Uterus (tissue), 4 donors: ENCODE results near the gene ASF1B. TPM values are rescaled to one million over a fixed set of nuclear protein-coding genes. Genes with fewer than 3 reads are reported as not detected.
A peak's percentile ranks its signal among the peaks of the same experiment; 100 is the strongest.
"Not testable (repeated sequence)": the region's sequence is repeated elsewhere in the genome, so short reads cannot be mapped to it uniquely, and the experiment has no call there.

Experiments
- DNase-seq, 2 donors: peaks; one replicate each; pipeline ENCODE4 v3.0.0-alpha.2; 2019 to 2020
- H3K27ac ChIP-seq, 2 donors: fragments of 200-600 bp; sonication (generic); 1 replicate in 1 of 2; 2 replicates in 1 of 2; pipeline ENCODE4 v1.5.1; 2016 to 2018
- H3K27me3 ChIP-seq, 2 donors: fragments of 200-600 bp; sonication (generic); one replicate each; pipeline ENCODE4 v1.5.1; 2018 to 2019; ENCODE audit warnings: control low read depth in 1 of 2
- H3K36me3 ChIP-seq, 2 donors: fragments of 200-600 bp; sonication (generic); one replicate each; pipeline ENCODE4 v1.5.1; 2019; ENCODE audit warnings: control low read depth in 1 of 2
- H3K4me1 ChIP-seq, 2 donors: fragments of 200-600 bp; sonication (generic); one replicate each; pipeline ENCODE4 v1.5.1; 2018 to 2019; ENCODE audit warnings: control low read depth in 1 of 2
- H3K4me3 ChIP-seq, 2 donors: fragments of 200-600 bp; sonication (generic); 1 replicate in 1 of 2; 2 replicates in 1 of 2; pipeline ENCODE4 v1.5.1; 2018 to 2019; ENCODE audit warnings: mild to moderate bottlenecking in 1 of 2
- H3K9me3 ChIP-seq, 2 donors: fragments of 200-600 bp; sonication (generic); one replicate each; pipeline ENCODE4 v1.5.1; 2019; ENCODE audit warnings: control low read depth in 1 of 2
- CTCF ChIP-seq, 4 experiments: fragments of 200-600 bp in 2 of 4; fragments of 450-650 bp in 2 of 4; sonication (generic) in 2 of 4; IDR thresholded peaks; one replicate each; pipeline ENCODE4 v1.5.1; 2016 to 2019; ENCODE audit warnings: antibody characterized with exemption in 4 of 4, mild to moderate bottlenecking in 2 of 4, moderate library complexity in 1 of 4
- POLR2A ChIP-seq, 2 donors: fragments of 450-650 bp; IDR thresholded peaks; one replicate each; pipeline ENCODE4 v1.6.1; 2016; ENCODE audit warnings: antibody characterized with exemption in 2 of 2, mild to moderate bottlenecking in 1 of 2, moderate library complexity in 1 of 2
- intact Hi-C: fragments of 100-400 bp; cut with DNase I; formaldehyde crosslinking; loops from one replicate; pipeline ENCODE4 v1.15.1; 2023; ENCODE audit warnings: low total_unique reads
- total RNA-seq, 4 donors: library from RNA; depleted of rRNA in 3 of 4; stranded (reverse); fragments of >200 nt in 3 of 4; gene quantifications; one replicate each; pipeline versions ENCODE4 v1.1.0 to v1.2.4, GENCODE V29; 2014 to 2023
- donor health status: DM: yes; HTN: yes; CAD: no.

ASF1B gene
- total RNA-seq = 10 to 100 TPM in 1 of 4 donors, not detected in 3; 16.7 TPM

- intact Hi-C loops = loop anchor here (5.0 kb wide), 1 partner anchor 211 kb away; no protein-coding TSS in a partner anchor
- H3K36me3 ChIP-seq = no peaks in the 10 kb centered on the region
- H3K4me1 ChIP-seq = peaks cover 0 to 6% of the 10 kb centered on the region in 2 donors
- no peaks in the 10 kb centered on the region for H3K27me3 ChIP-seq
- DNase-seq = peak; percentile 99
- TF ChIP-seq CTCF (IDR thresholded peaks at IDR 0.05) (peak; percentile 89 to 99 (median 97)), POLR2A (IDR thresholded peaks at IDR 0.05) (peak; percentile 60 to 80)
- H3K4me3 ChIP-seq = peak within 1 kb of the TSS; percentile 59 to 71
- H3K27ac ChIP-seq = peak within 1 kb of the TSS; percentile 92 to 93
- H3K9me3 ChIP-seq = no peaks in the 10 kb centered on the region
Measured at GRCh38 chr19:14136509-14137281, at the start of gene ASF1B. Gene ASF1B, minus strand, starts transcription at chr19:14136589. Its CDS starts 133 bp downstream, at chr19:14136456.

GRCh38 chr19:14185691-14186090 is 49.3 kb upstream of the ASF1B start:
- DNase-seq, H3K27ac ChIP-seq, H3K4me3 ChIP-seq, intact Hi-C loops, H3K27me3 ChIP-seq, H3K36me3 ChIP-seq, H3K4me1 ChIP-seq, H3K9me3 ChIP-seq: not testable (repeated sequence)

DNA sequence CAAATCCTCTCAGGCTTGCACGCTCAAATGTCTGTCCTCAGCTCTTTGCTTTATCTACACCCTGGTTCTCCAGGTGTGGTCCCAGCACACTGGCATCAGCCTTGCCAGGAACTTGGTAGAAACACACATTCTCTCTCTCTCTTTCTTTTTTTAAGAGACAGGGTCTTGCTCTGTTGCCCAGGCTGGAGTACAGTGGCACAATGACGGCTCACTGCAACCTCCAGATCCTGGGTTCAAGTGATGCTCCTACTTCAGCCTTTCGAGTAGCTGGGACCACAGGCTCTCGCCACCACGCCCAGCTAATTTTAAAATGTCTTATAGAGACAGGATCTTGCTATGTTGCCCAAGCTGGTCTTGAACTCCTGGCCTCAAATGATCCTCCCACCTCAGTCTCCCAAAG is 48.8 kb upstream of the ASF1B start:
- Histone ChIP-seq H3K9me3 (no peaks in the 10 kb centered on the region), H3K27ac (no peak overlapping the region), H3K4me3 (no peak overlapping the region), H3K36me3 (no peaks in the 10 kb centered on the region), H3K4me1 (no peaks in the 10 kb centered on the region), H3K27me3 (no peaks in the 10 kb centered on the region)
- intact Hi-C loops = no loop called here
- TF ChIP-seq POLR2A (IDR thresholded peaks at IDR 0.05) (no peak), CTCF (IDR thresholded peaks at IDR 0.05) (no peak)
- DNase-seq = no peak

GRCh38 chr19:14183741-14184350 is 47.5 kb upstream of the ASF1B start:
- TF ChIP-seq CTCF (IDR thresholded peaks at IDR 0.05) (no peak), POLR2A (IDR thresholded peaks at IDR 0.05) (no peak)
- DNase-seq = no peak
- H3K27ac ChIP-seq = no peak overlapping the region
- H3K9me3 ChIP-seq = no peaks in the 10 kb centered on the region
- no peaks in the 10 kb centered on the region for H3K4me1 ChIP-seq
- no peaks in the 10 kb centered on the region for H3K27me3 ChIP-seq
- H3K36me3 ChIP-seq = no peaks in the 10 kb centered on the region
- intact Hi-C loops = no loop called here
- H3K4me3 ChIP-seq = no peak overlapping the region

DNA sequence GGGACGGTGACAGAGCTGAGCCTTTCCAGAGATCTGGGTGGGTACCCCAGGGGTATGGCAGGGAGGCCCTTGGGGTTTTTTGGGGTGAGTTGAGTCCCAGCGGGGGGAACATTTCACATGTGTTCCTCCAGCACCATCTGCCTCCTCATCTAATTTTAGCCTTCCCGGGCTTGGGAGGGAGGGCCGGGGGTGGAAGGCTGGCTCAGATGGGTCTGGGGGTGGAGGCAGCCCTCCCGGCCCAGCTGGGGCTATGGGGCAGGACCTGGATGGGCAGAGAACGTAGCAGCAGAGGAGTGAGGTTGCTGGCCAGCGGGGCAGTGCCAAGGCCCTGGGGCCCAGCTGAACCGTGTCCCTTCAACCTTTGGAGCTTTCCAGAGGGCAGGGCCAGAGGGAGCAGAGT is 46.1 kb upstream of the ASF1B start:
- TF ChIP-seq CTCF (IDR thresholded peaks at IDR 0.05) = no peak
- TF ChIP-seq POLR2A (IDR thresholded peaks at IDR 0.05) = no peak
- Histone ChIP-seq H3K9me3 (no peaks in the 10 kb centered on the region), H3K27ac (no peak overlapping the region), H3K4me1 (no peaks in the 10 kb centered on the region), H3K4me3 (no peak overlapping the region), H3K36me3 (no peaks in the 10 kb centered on the region), H3K27me3 (no peaks in the 10 kb centered on the region)
- intact Hi-C loops = no loop called here
- DNase-seq = no peak
